HG03342 (cell line): ENCODE data around the gene SPTLC2.

Experiments
- ATAC-seq: cut with Tn5 transposase; IDR thresholded peaks from one replicate; pipeline ENCODE4 v1.9.1; 2021; ENCODE audit warnings: mild to moderate bottlenecking, moderate library complexity; ENCODE audit not compliant: unreplicated experiment

The SPTLC2 gene

DNA sequence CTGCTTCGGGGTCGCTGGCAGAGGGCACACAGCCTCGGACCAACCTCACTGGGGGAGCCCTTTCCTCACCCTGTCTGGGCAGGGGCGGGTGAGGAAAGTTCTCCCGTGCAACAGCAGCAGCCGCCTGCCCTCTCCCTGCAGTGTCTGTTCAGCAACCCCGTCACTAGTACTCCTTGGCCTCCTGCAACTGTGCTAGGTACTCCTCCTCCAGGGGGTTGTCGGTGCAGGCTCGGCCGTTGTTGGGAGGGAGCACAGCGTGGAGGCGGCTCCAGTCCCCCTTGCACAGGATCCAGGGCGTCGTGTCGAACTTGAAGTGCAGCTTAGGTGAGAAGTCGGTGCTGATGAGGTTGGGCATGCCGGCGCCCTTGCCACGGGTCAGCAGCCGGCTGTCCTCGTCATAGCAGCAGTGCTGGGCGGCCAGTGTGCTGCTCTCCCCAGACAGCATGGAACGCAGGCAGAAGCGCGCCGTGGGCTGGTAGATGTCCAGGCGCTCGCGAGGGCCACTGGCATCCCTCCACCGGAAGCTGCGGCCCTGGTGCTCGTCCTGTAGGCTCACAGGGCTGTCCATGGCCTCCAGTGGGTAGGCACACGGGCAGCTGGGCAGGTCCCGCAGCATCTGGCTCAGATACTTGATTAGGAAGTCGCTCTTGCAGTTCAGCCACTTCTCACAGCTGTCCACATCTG is 140.9 kb downstream of the SPTLC2 start:
- ATAC-seq, result no peak

DNA sequence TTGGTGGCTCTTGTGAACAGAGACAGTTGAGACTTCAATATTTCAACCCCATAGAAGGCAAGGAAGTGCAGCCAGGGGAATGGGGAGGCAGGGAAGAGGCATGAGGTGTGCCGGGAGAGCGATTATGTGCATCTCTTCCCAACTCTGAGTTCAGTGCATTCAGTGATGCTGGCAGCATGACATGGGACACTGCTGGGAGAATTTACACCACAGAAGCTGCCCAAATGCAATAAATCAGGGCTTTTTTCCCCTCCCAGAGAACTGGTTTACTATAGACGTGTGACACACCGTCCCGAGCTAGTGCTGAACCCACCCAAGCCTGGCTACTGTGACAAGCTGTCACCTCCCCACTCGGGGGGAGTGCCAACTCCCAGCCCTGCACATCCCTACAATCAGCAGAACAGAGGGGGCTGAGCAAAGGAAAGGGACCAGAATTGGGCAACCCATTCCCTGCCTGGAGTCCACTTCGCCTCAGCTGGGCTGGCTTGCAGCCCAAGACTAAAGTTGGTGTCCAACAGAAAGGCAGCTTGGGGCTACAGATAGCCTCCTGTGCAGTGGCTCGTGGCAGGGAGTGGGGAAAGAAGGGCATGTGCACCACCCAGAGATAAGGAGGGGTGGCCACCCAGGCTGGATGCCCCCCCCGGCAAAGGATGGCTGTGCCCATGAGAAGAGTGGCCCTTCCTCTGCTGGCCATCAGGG is 141.8 kb downstream of the SPTLC2 start:
- no peak for ATAC-seq

DNA sequence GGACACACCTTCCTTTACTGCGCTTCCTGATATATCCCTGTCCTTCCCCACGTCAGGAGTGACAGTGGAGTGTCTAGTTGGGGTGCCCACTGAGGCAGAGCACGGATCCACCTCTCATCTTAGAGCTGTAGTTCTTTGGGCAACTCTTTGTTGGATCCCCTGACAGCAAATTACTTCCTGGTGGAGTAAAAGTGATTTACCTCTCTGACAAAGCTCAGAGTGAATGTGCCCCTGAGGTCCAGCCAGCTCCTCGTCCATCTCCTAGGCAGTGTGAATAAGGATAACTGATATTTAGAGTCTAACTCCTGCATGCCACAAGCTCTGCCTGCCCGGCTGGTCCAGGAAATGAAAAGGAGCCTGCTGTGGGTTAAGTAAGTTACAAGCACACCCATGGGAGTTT is 142.5 kb downstream of the SPTLC2 start:
- no peak for ATAC-seq

DNA sequence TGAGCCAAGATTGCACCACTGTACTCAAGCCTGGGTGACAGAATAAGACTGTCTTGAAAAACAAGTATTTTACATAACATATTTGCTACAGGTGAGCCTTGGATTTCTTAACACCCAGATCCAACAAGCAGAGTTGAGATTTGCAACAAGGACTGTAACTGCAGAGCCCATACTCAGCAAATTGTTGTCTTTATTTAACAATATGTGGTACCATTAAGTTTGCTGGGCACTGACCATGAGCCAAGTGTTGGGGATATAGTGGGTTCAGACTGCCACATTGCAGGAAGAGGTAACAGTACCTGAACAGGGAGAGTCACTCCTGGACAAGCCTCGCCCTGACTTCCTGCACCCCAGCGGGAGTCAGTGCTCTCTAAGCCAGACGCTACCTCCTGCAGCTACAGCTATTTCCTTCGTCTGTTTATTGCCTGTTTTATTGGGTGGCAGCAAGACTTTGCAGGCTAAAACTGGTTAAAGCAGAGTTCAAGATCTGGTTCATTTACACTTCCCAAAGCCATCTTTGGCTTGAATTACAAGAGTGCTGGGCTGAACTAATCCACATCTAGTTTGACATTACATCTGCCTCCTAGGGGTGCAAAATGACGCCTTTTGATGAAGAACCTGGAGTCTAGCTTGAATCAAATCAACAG is 146.1 kb downstream of the SPTLC2 start:
- no peak for ATAC-seq

DNA sequence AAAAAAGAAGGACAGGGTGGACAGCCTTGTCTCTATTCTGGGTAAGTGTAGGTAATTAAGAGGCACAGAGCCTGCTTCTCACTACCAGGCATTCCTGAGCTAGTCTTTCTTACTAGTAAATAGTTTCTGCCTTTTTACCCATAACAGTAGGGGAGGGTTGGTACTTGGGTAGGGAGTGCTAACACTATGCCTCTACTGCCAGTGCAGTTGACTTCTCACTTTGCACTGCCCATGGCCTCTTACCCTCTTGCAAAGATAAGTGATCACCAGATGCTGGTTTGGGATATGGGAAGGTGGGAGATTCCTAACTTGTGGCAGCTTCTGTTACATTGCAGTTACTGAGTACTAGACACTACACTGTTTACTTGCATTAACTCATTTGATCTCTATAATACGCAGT is 146.9 kb downstream of the SPTLC2 start:
- ATAC-seq, result no peak

DNA sequence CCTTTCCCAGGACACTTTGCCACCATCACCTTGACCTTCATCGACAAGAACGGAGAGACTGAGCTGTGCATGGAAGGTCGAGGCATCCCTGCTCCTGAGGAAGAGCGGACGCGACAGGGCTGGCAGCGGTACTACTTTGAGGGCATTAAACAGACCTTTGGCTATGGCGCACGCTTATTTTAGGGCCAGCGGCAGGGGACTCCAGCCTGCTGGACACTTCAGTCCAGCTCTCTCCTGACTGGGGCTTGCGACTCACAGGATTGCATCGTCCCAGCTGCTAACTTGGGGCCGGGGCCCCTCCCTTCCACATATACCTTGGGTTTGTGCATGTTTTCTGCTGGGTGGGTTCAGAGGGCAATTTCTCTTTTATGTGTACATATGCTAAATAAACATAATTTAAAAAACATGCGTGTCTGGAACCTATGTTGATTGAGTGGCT is 147.4 kb downstream of the SPTLC2 start:
- no peak for ATAC-seq

DNA sequence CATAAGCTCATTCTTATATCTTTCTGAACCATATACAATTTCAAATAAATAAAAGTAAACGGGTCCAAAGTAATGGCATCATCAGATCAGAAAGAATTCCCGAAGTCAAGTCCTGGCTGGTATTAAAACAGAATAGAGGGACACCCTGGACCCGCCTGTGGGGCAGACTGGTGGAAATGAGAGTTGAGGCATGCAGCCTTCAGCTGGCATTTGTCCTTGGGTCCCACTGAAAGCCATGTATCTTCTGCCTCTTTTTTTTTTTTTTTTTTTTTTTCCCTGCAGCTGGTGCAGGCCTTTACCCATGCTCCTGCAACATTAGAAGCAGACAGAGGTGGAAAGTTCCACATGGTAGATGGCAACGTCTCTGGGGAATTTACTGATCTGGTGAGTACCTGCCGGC is 148.6 kb downstream of the SPTLC2 start:
- no peak for ATAC-seq

DNA sequence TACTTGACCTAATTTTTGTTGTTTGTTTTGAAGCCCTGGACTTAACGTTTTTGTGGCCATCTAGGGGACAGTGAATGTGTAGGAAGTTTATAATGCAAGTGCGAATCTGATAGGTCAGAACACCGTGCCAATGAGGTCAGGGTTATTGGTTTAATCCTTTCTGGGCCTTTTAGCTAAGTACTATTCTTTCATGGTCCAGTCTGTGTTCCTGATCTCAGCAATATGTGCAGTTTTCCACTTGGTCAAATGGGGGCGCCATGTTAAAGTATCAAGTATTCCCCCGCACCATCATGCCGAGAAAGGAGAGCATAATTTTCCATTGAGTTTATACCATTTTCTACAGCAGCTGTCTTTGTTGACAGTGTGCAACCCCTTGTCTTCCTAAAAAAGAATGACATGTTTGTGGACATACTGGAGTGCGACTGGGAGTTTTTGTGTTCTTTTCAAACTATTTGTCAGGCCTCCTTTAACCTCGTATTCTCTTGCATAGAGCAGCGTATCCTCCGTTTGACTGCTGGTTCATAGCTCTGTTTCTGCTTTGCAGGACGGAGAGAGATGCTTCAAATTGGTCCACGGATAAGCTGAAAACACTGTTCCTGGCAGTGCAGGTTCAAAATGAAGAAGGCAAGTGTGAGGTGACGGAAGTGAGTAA is 157.2 kb downstream of the SPTLC2 start:
- no peak for ATAC-seq

DNA sequence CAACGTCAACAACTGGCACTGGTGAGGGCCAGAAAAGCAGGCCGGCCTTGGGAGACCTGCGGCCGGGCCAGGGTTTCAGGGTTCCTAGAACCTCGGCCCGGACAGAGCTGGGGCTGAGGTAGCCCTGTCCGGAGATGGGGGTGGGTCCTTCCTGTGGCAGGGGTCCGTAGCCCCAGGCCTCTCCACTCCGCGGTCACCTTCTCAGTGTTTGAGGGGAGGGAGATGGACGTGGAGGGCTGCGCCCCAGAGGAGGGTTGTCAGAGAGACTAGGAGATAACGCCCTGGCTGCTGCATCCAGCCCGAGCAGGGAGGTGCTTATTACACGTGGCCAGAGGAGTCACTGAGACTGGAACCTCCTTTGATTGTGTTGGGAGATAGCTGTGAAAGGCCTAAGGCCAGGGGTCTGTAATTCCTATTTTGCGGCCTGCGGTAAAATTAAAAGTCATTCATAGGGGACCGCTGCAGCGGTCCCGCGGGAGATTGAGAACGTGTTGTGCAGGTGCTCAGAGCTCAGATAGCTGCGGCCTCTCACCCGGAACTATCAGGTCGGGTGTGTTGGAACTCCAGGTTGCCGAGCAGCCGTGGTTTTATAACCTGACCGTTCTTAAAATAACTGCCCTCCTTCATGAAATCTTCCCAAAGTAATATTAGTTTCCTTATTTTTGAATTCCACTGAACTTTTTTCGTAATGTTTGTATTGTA is 158.0 kb downstream of the SPTLC2 start:
- peak; percentile 16 for ATAC-seq

DNA sequence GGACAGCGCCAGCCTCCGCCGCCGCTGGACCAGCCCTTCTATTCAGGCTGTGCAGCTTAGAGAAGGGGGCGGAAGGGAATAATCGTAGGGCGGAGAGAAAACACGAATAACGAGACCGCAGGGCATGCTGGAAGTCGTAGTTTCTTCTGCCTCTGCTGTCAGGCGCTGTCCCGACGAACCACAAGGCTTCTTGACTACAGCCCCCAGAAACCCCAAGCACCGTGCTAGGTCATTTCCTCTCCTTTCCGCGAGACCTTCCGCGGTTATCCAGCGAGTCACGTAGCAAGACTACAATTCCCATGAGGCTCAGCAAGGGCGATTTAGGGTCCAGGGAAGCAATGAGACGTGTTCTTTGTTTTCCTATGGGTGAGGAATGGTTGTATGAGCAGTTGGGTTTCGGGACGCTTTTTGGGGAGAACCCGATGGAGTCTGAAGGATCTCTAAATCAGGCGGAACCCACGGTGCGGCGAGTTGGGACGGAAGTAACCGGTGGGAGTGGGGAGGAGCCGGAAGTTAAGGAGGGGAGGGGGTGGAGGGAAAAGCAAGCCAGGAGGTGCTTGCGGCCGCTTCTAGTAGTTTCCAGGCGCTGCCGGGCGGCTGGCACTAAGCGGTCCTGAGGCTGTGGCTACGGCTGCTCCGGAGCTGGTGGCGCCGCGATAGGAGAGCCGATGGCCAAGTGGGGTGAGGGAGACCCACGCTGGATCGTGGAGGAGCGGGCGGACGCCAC is 158.8 kb downstream of the SPTLC2 start, which contains the start of the genes AHSA1 and VIPAS39:
AHSA1 (plus strand) TSS at position 572 of the 727 bp plus-strand sequence; CDS start at position 669, 97 bp downstream.
VIPAS39 (minus strand) TSS at position 80 of the 727 bp plus-strand sequence. CDS start 3,499 bp downstream, outside the sequence.
- peak; percentile 91 for ATAC-seq

DNA sequence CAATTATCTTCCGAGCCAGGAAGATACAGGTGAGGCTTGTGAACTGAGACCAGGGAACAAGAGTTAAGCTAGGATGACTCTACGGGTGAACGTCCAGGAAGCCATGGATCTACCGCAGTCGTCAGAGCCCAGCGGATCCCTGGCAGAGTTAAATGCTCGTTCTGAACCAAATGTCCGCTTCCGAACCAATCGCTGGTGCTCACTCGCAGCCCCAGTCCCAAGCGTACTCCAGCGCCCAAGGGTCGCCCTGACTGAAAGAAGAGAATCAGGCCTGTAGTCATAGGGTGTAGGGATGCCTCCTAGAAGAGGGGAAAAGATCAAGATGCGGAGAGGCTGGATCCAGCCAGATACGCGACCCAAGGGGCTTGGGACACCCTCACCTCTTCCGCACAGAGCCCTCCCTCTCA is 159.3 kb downstream of the SPTLC2 start:
- ATAC-seq, result peak; percentile 19
